Measurements from ENCODE around the gene LRRK1.

LRRK1 gene

GRCh38 chr15:101107625-101108460 lies 188.7 kb downstream of the LRRK1 start:
- no peak overlapping the region for H3K4me3 ChIP-seq
- H3K9me3 ChIP-seq (ENCODE audit: low read depth, low read length), result no peaks in the 10 kb centered on the region
- H3K36me3 ChIP-seq (ENCODE audit: insufficient read depth, low read length), result no peaks in the 10 kb centered on the region
- no peak for DNase-seq (ENCODE audit: low read depth, low spot score)
- no peak overlapping the region for H3K27ac ChIP-seq
- no peak overlapping the region for H3K9ac ChIP-seq (ENCODE audit: insufficient read length)
- TF ChIP-seq FOXP2 (optimal IDR thresholded peaks at IDR 0.05; ENCODE audit: control extremely low read depth, extremely low read length, insufficient read depth), result no peak
- no peak for TF ChIP-seq POLR2AphosphoS5 (IDR thresholded peaks at IDR 0.05; ENCODE audit: borderline replicate concordance, low read depth, low read length)
- no peak for TF ChIP-seq EZH2 (IDR thresholded peaks at IDR 0.05)

GRCh38 chr15:101108461-101108775 lies 189.3 kb downstream of the LRRK1 start:
- DNase-seq (ENCODE audit: low read depth, low spot score), result no peak
- no peaks in the 10 kb centered on the region for H3K36me3 ChIP-seq (ENCODE audit: insufficient read depth, low read length)

GRCh38 chr15:101108791-101109190 lies 189.6 kb downstream of the LRRK1 start:
- Histone ChIP-seq H3K36me3 (ENCODE audit: insufficient read depth, low read length) (no peaks in the 10 kb centered on the region), H3K9me3 (ENCODE audit: low read depth, low read length) (no peaks in the 10 kb centered on the region), H3K9ac (ENCODE audit: insufficient read length) (no peak overlapping the region), H3K4me3 (no peak overlapping the region), H3K27ac (no peak overlapping the region)
- TF ChIP-seq POLR2AphosphoS5 (IDR thresholded peaks at IDR 0.05; ENCODE audit: borderline replicate concordance, low read depth, low read length) (no peak), EZH2 (IDR thresholded peaks at IDR 0.05) (no peak), FOXP2 (optimal IDR thresholded peaks at IDR 0.05; ENCODE audit: control extremely low read depth, extremely low read length, insufficient read depth) (no peak)
- DNase-seq (ENCODE audit: low read depth, low spot score), result no peak

More at GRCh38 chr15:101108461-101108775, 189.3 kb downstream of the LRRK1 start:
- no peak overlapping the region for H3K27ac ChIP-seq
- TF ChIP-seq EZH2 (IDR thresholded peaks at IDR 0.05) (no peak), FOXP2 (optimal IDR thresholded peaks at IDR 0.05; ENCODE audit: control extremely low read depth, extremely low read length, insufficient read depth) (no peak), POLR2AphosphoS5 (IDR thresholded peaks at IDR 0.05; ENCODE audit: borderline replicate concordance, low read depth, low read length) (no peak)
- no peaks in the 10 kb centered on the region for H3K9me3 ChIP-seq (ENCODE audit: low read depth, low read length)
- no peak overlapping the region for H3K4me3 ChIP-seq
- H3K9ac ChIP-seq (ENCODE audit: insufficient read length), result no peak overlapping the region

GRCh38 chr15:101110681-101111569 lies 191.8 kb downstream of the LRRK1 start:
- no peak for TF ChIP-seq FOXP2 (optimal IDR thresholded peaks at IDR 0.05; ENCODE audit: control extremely low read depth, extremely low read length, insufficient read depth)
- no peak for TF ChIP-seq POLR2AphosphoS5 (IDR thresholded peaks at IDR 0.05; ENCODE audit: borderline replicate concordance, low read depth, low read length)
- no peak for TF ChIP-seq EZH2 (IDR thresholded peaks at IDR 0.05)
- no peak for DNase-seq (ENCODE audit: low read depth, low spot score)
- H3K9ac ChIP-seq (ENCODE audit: insufficient read length), result no peak overlapping the region
- no peaks in the 10 kb centered on the region for H3K9me3 ChIP-seq (ENCODE audit: low read depth, low read length)
- H3K36me3 ChIP-seq (ENCODE audit: insufficient read depth, low read length), result no peaks in the 10 kb centered on the region
- no peak overlapping the region for H3K4me3 ChIP-seq
- H3K27ac ChIP-seq, result no peak overlapping the region

- Histone ChIP-seq H3K27ac (no peak overlapping the region), H3K36me3 (ENCODE audit: insufficient read depth, low read length) (no peaks in the 10 kb centered on the region), H3K4me3 (no peak overlapping the region), H3K9me3 (ENCODE audit: low read depth, low read length) (no peaks in the 10 kb centered on the region), H3K9ac (ENCODE audit: insufficient read length) (no peak overlapping the region)
- no peak for TF ChIP-seq POLR2AphosphoS5 (IDR thresholded peaks at IDR 0.05; ENCODE audit: borderline replicate concordance, low read depth, low read length)
- TF ChIP-seq FOXP2 (optimal IDR thresholded peaks at IDR 0.05; ENCODE audit: control extremely low read depth, extremely low read length, insufficient read depth), result no peak
- no peak for TF ChIP-seq EZH2 (IDR thresholded peaks at IDR 0.05)
- no peak for DNase-seq (ENCODE audit: low read depth, low spot score)
Observed at GRCh38 chr15:101111570-101112262, 192.6 kb downstream of the LRRK1 start.

- DNase-seq (ENCODE audit: low read depth, low spot score), result no peak
Observed at GRCh38 chr15:101112336-101113113, 193.4 kb downstream of the LRRK1 start.

GRCh38 chr15:101113114-101114005 lies 194.2 kb downstream of the LRRK1 start:
- Histone ChIP-seq H3K36me3 (ENCODE audit: insufficient read depth, low read length) (no peaks in the 10 kb centered on the region), H3K4me3 (no peak overlapping the region), H3K27ac (no peak overlapping the region), H3K9ac (ENCODE audit: insufficient read length) (no peak overlapping the region), H3K9me3 (ENCODE audit: low read depth, low read length) (no peaks in the 10 kb centered on the region)
- TF ChIP-seq EZH2 (IDR thresholded peaks at IDR 0.05), result no peak
- TF ChIP-seq FOXP2 (optimal IDR thresholded peaks at IDR 0.05; ENCODE audit: control extremely low read depth, extremely low read length, insufficient read depth), result no peak
- no peak for TF ChIP-seq POLR2AphosphoS5 (IDR thresholded peaks at IDR 0.05; ENCODE audit: borderline replicate concordance, low read depth, low read length)
- no peak for DNase-seq (ENCODE audit: low read depth, low spot score)

More at GRCh38 chr15:101112336-101113113, 193.4 kb downstream of the LRRK1 start:
- TF ChIP-seq EZH2 (IDR thresholded peaks at IDR 0.05) (no peak), POLR2AphosphoS5 (IDR thresholded peaks at IDR 0.05; ENCODE audit: borderline replicate concordance, low read depth, low read length) (no peak), FOXP2 (optimal IDR thresholded peaks at IDR 0.05; ENCODE audit: control extremely low read depth, extremely low read length, insufficient read depth) (no peak)
- no peaks in the 10 kb centered on the region for H3K36me3 ChIP-seq (ENCODE audit: insufficient read depth, low read length)
- H3K9ac ChIP-seq (ENCODE audit: insufficient read length), result no peak overlapping the region
- no peak overlapping the region for H3K27ac ChIP-seq
- no peak overlapping the region for H3K4me3 ChIP-seq
- no peaks in the 10 kb centered on the region for H3K9me3 ChIP-seq (ENCODE audit: low read depth, low read length)

Data from SK-N-MC (cell line).